Islet of Langerhans (tissue), 1 donor: Measurements from ENCODE around the gene ARHGEF3.

ENCODE experiments used
- FAIRE-seq: peaks from one replicate; lab custom pipeline; 2011; peaks lifted over from hg19 to GRCh38; lab: Jason Lieb, UNC

Gene ARHGEF3

DNA sequence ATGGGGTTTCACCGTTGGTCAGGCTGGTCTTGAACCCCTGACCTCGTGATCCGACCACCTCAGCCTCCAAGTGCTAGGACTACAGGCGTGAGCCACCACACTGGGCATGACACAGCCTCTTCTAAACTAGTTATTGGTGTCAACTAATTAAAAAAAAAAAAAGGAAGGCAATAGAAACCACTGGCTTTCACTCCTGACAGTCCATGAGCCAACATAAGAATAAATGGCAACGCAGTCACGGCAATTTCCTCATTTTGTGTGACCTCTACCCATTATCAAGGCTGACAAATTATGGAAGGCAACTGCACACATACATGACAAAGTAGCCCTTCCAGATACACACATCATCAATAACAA, 5.9 kb downstream of the ARHGEF3 start:
- peak; percentile 36 for FAIRE-seq

DNA sequence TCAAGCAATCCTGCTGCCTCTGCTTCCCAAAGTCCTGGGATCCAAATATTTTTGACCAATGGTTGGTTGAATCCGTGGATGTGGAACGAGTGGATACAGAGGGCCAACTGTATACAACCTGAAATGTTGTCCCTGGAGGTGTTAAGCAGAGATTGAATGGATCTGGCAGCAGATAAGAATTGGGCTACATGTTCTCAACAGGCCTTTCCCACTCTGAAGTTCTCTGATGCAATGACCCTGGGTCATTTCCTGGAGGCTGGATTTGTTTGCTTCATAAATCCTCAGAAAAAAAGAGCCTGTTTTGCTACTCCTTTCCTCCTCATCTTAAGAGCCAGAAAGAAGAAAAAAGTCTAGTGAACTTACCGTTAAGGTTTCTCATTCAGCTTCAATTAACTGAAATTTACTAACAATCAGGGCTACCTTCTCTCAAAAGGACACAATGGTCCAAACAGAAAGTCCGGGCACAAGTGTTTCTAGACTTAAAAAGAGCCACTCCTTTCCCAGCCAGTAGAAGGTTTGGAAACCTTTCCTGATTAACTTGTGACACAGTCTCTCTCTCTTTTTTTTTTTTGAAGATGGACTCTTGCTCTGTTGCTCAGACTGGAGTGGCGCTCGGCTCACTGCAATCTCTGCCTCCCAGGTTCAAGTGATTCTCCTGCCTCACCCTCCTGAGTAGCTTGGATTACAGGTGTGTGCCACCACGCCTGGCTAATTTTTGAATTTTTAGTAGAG, 6.5 kb downstream of the ARHGEF3 start:
- no peak for FAIRE-seq

DNA sequence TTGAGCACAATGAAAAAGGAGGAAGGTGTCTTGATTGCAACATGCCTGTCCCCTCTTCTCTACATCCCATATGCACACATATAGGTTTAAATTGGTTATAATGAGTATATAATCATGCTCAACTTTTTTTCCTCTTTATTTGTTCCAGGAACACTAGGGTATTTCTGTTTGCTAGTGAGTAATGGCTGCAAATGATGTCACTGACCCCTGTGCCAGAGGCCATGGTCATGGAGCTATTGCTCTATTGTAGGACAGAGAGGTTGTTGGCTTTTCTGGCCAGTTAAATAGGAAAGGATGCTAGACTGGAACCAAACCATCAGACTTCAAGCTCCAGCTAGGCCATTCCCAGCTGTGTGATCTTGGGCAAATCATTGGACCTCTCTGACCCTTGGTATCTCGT, 9.6 kb downstream of the ARHGEF3 start:
- no peak for FAIRE-seq

DNA sequence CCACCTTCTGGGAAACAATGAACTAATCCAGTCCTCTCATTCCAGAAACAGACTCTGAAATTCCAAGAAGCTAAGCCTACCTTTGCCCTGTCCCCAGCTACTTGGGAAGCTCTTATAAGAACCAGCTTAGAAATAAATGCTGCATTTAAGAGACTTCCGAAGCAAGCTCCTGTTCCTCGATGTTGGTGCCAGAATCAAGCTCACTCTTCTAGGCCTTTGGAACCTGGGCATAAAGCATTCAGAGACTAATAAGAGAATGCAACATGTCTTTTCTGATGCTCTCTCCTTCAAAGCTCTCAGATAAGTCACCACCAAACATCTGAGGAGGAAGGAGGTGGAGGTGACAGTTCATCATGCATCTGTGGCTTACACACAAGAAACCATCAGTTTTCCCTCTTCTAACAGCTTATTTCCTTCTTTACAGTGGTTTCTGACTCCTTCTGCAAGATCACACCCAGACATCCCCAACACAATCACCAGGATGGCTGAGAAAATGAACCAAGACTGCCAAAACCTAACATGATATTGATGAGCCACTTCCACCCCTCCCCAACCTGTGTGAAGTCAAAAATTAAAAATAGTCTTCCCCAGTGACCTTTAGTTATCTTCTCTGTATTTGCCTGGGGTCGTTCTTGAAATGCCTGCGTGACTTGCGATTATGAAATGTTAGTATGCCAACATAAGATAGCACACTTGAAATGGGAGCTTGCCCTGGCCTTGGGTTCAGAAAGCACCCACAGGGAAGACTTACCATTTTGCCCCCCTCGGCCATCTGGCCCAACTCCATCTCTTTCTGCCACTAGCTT, 11.5 kb downstream of the ARHGEF3 start:
- no peak for FAIRE-seq

DNA sequence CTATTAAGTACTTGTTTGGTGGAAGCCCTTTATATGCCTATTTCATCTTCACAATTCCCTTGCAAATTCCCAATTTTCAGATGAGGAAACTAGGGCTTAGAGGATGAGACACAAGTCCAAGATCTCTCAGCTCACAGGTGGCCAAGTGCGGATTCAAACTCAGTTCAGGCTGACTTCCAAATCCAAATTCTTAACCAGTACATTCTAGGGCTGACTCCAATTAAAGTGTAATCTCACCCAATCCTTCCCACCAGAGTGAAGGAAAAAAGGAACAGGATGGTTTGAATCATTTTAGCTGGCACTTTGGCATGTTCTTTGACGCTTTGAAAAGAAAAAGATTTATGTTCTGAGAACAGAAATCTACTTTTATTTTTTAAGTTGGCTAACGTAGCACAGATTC, 12.7 kb downstream of the ARHGEF3 start:
- FAIRE-seq = no peak

DNA sequence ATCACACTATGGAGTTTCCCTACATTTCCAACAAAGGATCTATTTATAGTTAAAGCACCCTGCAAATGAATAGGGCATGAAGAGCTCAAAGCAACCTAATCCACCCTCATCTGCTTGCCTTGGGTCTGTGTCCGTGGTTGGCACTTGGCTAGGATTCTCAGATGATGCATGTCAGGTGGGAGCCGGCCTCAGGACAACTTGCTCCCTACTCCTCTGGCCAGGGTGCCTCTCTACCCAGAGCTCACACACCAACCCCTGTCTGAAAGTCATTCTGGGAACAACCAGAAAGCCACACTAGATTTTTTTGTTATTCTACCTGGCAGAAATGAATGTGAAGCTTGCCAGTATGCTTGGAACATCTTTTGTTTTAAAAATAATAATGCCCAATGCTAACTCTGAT, 13.2 kb downstream of the ARHGEF3 start:
- FAIRE-seq = no peak

DNA sequence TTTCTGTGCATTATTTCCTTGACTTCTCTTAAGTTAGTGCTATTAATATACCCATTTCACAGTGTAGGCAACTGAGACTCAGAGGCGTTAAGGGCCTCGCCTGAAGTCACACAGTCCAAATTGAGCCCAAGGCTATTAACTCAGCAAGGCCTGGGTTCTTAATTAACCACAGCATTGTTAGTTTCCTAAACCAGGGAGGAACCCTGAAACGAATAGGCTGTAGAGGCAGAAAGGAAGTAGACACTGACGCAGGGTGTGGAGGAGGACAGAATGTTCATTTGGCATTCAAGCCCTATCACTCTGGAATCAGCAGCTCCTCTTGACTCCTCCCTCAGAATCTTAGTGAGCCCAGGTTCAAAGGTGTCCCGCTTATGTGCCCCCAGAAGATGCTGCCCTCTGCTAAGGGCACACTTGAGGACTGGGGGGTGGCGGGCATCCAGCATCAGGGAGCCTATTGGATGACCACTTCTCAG, 13.9 kb downstream of the ARHGEF3 start:
- no peak for FAIRE-seq

DNA sequence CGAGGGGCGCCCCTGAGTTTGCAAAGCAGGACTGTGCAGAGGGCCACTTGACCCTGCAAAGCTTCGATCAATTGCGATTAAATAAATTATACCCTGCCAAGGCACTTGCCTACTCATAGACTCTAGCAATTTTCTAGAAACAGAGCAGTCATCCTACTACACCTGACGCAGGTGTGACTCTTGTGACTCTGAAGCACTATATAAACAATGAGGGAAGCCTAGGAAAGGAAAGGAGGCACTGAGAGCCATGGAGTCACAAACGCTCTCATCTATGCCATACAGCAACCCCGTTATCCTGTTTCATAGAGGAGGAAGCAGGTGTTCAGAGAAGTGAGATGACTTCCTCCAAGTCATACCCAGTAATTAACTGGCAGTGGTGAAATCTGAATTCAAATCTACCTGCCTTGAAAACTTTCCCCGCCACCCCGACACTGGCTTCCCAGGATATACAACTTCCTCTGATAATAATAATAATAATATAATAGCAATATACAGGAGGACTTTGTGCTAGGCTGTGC, 14.4 kb downstream of the ARHGEF3 start:
- FAIRE-seq = no peak

DNA sequence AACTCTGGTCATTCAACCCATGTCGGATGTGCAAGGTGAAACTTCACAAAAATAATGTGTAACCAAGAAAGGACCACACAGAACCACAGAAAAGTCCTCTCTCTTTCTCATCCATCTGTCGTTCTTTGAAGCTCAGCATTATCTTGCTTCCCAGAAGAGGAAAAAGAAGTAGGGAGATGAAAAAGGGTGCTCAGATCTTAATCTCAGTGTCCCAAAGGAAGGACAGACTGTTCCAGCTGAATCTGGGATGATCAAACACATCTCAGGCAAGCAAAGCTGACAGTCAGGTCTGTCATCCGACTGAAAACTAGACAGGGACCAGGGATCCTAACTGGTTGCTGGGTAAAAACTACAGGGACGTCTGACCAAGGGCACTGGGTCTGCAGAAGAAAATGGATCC, 16.2 kb downstream of the ARHGEF3 start:
- FAIRE-seq = no peak

DNA sequence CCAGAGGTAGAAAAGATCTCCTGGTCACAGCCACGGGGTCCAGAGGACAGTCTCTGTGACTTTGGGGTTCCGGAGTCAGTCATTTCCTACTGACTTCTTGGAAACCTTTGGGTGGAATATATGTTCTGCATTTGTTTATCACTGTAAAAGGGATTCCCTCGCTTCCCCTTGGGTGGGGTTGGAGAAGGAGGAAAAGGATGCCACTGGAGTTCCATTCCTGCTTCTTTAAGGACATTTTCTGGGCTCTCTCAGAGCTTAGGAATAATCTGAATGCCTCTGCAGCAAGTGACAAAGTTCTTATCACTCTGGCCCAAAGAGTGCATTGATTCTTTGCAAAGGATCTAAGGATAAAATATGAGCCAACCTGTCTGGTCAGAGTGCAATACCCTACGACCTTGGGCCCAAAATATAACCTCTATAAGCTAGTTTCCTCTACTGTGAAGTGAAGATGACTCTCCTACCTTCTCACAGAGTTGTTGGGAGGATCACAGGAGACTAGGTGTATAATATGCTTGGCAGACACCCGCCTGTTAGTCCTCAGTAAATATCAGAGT, 17.2 kb downstream of the ARHGEF3 start:
- no peak for FAIRE-seq

DNA sequence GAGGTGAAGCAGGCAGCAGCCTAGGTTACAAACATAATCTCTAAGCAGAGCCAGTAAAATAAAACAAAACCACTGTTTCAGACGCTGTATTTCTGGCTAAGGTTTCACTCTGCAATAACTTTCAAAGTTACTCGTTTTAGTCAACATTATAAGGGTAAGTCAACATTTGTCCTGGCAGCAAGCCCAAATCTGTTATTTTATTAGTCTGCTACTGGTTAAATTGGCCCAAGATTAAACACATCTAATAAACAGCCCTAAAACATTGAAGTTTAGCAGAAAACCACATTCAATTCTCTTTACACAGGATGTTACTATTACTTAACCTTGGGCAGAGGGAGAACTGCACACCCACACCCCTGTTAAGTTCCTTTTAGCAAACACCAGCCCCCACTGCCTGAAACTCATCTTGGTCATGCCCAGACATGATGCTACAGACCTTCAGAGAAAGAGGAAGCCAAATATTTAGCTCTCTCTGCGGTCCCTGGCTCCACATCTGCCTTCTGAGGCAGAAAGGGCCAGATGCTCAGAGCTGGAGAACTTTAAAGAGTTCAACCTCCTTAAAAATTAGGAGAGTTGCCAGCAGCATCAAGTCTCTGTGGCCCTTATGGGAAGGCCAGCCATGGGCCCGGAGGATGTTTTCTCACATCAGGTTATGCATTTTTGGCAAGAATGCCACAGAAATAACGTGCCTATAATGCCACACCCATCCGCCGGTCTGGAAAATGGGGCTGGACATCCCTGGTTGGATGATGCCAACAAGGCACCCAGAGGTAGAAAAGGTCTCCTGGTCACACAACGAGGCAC, 17.9 kb downstream of the ARHGEF3 start:
- peak; percentile 78 for FAIRE-seq

DNA sequence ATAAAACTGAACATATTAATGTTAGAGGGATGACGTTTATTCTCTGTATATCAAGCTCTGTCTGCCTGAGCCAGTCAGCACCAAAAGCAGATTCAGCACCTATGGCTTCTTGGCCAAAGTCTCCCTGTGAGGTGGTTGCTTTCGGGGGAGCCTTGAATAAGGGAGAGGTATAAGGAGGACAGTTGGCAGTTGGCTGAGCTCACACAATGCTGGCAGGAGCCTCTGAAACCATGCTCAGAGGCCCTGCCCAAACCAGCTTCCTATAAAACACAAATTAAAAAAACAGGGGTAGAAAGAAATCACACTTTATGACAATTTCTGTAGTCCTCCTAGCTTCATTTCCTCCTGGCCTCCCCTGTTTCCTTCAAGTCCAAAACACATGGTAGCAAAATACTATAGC, 18.8 kb downstream of the ARHGEF3 start:
- FAIRE-seq = no peak

DNA sequence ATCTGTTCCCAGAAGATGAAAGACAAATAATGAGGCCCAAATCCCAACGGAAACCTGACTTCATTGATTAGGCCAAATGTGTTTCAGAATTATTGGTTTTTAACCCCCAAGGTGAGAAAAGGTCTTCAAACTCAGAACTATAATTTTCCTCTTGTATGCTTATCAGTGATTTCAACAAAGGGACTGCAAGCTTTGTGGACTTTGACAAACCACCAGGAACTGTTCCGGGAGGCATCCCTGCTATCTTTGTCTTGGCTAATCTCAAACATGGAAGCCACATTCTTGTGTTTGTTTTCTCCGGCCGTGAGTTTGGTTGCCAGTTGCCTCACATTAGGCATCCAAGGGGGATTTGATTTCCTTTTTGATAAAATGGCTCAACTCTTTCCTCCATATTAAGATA, 19.5 kb downstream of the ARHGEF3 start:
- FAIRE-seq = no peak

DNA sequence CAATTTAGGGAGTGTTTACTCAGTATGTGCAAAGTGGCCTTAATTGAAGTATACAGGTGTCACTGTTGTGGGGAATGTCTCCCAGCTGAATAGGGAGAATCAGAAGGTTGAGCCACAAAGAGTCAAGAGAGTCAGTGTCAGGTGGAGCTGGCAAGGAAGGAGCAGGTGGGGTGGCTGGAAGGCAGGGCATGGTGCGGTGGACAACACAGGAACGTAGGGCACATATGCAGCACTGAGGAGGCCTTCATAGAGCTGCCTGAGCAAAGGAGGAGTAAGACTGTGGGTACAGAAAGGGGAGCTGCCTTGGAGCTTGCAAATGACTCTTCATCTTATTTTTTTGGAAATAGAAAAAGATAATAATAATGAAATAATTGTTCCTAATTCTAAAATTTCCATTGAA, 20.0 kb downstream of the ARHGEF3 start:
- FAIRE-seq = no peak

DNA sequence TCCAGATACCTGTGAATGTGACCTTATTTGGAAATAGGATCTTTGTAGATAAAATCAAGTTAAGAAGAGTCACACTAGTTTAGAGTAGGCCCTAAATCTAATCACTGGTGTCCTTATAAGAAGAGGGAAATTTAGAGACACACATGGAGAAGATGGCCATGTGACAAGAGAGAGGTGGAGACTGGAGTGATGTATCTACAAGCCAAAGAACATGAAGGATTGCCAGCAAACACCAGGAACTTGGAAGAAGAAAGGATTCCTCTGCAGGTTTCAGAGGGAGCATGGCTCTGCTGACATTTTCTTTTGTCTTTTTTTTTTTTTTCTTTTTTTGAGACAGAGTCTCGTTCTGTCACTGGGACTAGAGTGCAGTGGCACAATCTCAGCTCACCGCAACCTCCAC, 20.8 kb downstream of the ARHGEF3 start:
- no peak for FAIRE-seq

DNA sequence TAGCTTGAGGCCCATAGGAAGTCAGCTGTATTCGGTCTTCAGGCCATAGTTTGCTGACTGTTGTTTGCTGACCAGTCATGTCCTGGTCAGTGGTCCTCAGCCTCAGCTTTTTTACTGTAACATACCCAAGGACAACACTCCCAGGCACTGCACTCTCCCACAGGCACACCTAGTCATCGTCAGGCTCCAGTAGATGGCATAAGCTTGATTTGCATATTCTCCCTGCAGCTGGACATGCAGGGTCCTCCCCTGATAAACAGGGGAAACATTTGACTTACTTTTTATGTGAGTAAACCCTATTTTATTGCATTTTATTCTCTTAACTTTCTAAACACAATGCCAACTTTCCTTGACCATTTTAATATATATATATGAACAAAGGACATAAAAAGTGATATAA, 22.9 kb downstream of the ARHGEF3 start:
- no peak for FAIRE-seq

DNA sequence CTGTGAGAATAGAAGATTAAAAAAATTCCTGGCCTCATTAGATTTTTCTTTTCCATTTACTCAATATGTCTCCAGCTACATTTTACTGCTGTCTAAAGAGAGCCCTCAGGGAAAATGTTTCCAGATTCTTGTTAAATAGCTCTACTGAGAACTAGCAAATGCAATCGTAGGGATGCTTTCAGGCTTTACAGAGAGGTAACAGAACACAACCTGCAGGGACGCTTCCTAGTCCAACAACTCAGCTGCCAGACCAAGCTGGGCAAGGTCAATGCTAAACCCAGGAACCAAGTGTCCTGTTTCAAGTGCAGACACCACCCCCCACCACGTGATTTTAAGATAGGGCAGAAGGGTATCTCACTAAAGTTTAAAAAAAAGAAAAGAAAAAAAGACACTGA, 25.2 kb downstream of the ARHGEF3 start:
- FAIRE-seq = no peak

DNA sequence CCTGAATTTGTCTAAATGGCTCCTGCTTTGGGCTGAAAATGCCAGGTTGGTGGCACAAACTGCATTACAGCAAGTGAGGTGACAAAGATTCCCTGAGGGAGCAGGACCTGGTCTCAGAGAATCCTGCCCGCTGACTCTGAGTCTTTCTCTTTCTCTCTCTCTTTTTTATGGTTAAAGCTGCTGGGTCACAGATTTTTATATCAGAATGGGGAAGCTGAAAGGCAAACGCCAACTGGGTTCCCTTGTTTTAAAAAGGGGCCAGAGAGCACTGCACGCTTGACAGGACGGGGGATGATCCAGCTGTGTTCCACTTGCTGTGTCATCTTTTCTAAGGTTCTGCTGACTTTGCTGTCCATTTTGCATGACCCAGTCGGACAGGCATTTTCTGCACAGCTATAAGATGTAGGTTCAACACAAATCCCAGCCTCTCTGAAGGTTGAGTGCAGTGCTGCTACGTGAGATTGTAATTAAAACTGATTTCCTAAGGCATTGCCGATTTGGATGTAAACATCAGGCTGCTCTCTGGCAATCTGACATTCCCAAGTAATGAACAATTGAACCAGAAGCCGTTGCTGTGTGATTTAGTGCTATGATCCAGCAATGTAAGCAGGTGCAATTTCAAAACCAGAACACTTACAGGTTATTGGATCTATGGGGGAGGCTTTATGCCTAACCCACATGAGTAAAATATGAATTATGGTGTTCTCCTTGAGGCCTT, 25.8 kb downstream of the ARHGEF3 start:
- FAIRE-seq = peak; percentile 87

DNA sequence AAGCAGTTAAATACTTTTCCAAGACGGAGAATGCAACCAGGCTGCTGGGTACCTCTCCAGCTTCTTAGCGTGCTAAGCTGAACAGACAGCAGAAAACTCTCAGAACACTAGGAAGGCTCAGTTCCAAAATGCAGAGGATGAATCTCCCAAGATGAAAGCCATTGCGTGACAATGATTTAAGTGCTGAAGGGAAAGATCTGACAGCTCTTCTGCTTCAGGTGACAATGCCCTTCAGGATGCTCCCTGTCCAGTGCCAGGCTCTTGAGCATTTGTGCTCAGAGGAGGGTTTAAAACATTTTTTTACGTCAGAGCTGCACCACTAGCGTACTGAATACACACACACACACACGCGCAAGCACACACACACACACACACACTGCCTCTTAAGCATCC, 26.3 kb downstream of the ARHGEF3 start:
- no peak for FAIRE-seq

DNA sequence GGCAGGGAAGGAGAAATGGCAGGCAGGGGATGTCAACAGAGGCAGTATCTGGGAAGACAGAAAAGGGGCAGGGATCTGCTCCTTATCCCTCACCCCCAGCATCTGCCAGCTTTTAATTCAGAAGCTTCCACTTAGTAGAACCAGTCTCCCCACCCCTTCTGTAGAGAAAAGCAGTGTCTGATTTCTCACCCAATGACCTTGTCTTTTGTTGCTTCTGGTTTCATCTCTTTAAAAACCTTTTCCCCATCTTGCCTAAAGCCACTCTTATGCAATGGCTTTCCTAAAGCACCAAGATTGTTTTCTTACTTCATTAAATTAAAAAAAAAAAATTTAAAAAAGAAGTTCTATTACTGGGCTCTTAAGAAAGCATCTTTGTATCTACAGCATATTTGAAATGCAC, 27.8 kb downstream of the ARHGEF3 start:
- FAIRE-seq = peak; percentile 30

DNA sequence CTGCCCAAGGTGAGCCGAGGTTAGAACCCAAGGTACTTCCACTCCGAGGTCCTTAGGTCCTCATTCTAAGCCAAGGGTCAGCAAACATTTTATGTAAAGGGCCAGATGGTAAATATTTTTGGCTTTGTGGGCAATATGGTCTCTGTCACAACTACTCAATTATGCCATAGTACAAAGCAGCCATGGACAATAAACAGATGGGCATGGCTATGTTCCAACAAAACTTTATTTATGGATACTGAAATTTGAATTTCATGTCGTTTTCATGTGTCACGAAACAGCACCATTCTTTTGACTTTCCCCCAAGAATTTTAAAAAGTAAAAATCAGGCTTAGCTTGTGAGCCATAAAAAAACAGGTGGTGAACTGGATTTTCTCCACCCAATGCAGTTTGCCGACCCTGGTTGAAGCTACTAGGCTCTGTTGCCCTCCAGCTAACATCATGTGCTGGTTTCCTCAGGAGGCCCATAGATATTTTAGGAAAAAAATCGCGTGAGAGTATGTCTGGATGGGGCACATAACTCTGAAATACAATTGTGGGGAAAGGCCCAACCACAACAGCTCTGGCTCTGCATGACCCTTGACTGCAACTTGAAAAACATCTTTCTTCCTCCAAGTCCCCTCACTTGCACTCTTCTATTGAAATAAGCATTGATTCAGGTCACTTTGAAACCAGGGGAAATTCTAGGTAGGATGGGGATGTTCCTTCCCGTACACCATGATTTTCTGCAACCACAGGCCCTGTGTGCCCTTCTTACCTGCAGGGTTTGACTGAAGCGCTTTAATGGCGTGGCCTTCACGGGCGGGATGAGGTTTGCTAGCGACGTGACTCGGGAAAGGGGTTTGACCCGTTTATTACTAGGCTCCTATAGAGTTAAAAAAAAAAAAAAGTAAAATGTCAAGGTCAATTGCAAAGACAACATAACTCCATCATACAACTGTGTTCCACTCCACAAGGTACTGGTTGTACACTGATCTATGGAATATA, 28.5 kb downstream of the ARHGEF3 start:
- FAIRE-seq = no peak
